Cardiac muscle cell (in vitro differentiated cells and primary cell): ENCODE data around the gene OR4D1. TPM values are rescaled to one million over a fixed set of nuclear protein-coding genes. Genes with fewer than 3 reads are reported as not detected.
A peak's percentile ranks its signal among the peaks of the same experiment; 100 is the strongest.
"Not testable (repeated sequence)": the region's sequence is repeated elsewhere in the genome, so short reads cannot be mapped to it uniquely, and the experiment has no call there.

Source experiments
- DNase-seq, 2 donors: peaks; one replicate each; pipeline versions ENCODE4 v3.0.0 to v3.0.0-alpha.2; 2010 to 2017; ENCODE audit warnings: low read depth in 1 of 2, low spot score in 1 of 2
- H3K27ac ChIP-seq: fragments of 200-600 bp; sonication (generic); 2 replicates; pipeline ENCODE4 v1.5.1; 2016
- H3K27me3 ChIP-seq: fragments of 200-600 bp; sonication (generic); 2 replicates; pipeline ENCODE4 v1.6.0; 2016; ENCODE audit warnings: control low read depth
- H3K36me3 ChIP-seq: fragments of 200-600 bp; sonication (generic); 2 replicates; pipeline ENCODE4 v1.5.1; 2016; ENCODE audit warnings: control low read depth
- H3K4me1 ChIP-seq: fragments of 200-600 bp; sonication (generic); 2 replicates; pipeline ENCODE4 v1.8.1; 2017; ENCODE audit warnings: low read depth, mild to moderate bottlenecking, mixed run types
- H3K4me3 ChIP-seq: fragments of 200-600 bp; sonication (generic); 2 replicates; pipeline ENCODE4 v1.5.1; 2016; ENCODE audit warnings: mild to moderate bottlenecking
- H3K9me3 ChIP-seq: fragments of 200-600 bp; sonication (generic); 2 replicates; pipeline ENCODE4 v1.5.1; 2017; ENCODE audit warnings: low read depth, mild to moderate bottlenecking, control low read depth
- polyA plus RNA-seq: library from polyadenylated mRNA; unstranded; fragments of >200 nt; fragmentation: Nextera tagmentation; extraction: Ambion mirVana; gene quantifications from 2 replicates; pipeline ENCODE4 v1.2.1, GENCODE V29; 2016
- total RNA-seq: library from RNA; depleted of rRNA; stranded (reverse); fragments of >200 nt; gene quantifications from 2 replicates; pipeline ENCODE4 v1.2.3, GENCODE V29; 2016
- TF ChIP-seq, protein P1 (sequence below): IDR thresholded peaks from 2 replicates; pipeline ENCODE4 v1.5.1; 2012; ENCODE audit warnings: low read depth, mild to moderate bottlenecking, low read length

The OR4D1 gene
- total RNA-seq (0.04 TPM in 1 of 2 replicates, not detected in the other), polyA plus RNA-seq (not detected in 2 replicates)

DNA sequence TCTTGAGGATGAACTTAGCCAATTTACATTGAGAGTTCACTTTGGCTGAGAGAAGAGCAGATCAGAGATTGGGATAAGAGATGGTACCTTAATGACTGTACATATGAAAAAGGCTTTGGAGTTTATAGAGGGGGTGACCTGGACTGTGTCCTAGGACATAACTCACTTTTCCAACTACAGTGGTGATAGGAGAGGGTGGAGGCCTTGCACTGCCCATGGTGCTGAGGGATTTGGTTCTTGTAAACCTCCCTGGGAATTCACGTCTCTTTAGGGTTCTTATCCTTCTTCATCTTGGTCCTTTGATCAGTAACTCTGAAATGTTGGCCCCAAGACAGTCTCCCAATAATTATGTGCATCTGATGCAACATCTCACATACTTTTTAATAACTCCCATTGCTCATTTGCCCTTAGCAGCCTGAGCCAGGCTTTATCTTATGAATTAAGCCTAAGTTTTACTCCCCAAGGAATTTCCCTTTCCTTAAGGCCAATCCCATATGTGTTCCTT lies at the start of gene OR4D1:
TSS of gene OR4D1 (plus strand) at position 455 of the 505 bp plus-strand sequence. CDS start 6,770 bp downstream, outside the sequence.
- H3K27ac ChIP-seq = no peak within 1 kb of the TSS
- H3K27me3 ChIP-seq = peaks cover 48% of the 10 kb centered on the region
- H3K4me1 ChIP-seq = no peaks in the 10 kb centered on the region
- TF ChIP-seq, protein P1, sequence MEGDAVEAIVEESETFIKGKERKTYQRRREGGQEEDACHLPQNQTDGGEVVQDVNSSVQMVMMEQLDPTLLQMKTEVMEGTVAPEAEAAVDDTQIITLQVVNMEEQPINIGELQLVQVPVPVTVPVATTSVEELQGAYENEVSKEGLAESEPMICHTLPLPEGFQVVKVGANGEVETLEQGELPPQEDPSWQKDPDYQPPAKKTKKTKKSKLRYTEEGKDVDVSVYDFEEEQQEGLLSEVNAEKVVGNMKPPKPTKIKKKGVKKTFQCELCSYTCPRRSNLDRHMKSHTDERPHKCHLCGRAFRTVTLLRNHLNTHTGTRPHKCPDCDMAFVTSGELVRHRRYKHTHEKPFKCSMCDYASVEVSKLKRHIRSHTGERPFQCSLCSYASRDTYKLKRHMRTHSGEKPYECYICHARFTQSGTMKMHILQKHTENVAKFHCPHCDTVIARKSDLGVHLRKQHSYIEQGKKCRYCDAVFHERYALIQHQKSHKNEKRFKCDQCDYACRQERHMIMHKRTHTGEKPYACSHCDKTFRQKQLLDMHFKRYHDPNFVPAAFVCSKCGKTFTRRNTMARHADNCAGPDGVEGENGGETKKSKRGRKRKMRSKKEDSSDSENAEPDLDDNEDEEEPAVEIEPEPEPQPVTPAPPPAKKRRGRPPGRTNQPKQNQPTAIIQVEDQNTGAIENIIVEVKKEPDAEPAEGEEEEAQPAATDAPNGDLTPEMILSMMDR = no peak
- H3K4me3 ChIP-seq = no peak within 1 kb of the TSS
- H3K36me3 ChIP-seq = no peaks in the 10 kb centered on the region
- no peaks in the 10 kb centered on the region for H3K9me3 ChIP-seq
- no peak for DNase-seq

DNA sequence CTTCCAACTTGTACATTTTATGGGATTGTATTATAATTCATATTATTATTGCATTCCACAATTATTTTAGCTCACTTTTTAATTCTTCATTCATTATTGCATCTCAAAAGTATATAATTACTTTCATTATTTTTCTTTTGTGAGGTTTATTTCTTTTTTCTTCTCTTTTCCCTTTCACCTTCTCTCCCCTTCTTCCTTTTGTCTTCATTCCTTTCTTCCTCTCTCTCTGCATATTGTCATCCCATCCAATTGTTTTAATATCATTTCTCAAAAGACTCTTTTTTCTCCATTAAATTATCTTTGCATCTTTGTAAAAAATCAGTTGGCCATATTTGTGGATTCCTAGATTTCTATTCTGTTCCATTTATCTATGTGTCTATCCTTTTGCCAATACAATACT lies 47.7 kb upstream of the OR4D1 start:
- Histone ChIP-seq H3K9me3 (no peaks in the 10 kb centered on the region), H3K4me3 (no peak overlapping the region), H3K27me3 (no peaks in the 10 kb centered on the region), H3K4me1 (no peaks in the 10 kb centered on the region), H3K36me3 (no peaks in the 10 kb centered on the region), H3K27ac (no peak overlapping the region)
- DNase-seq = no peak
- TF ChIP-seq, protein P1 = no peak

DNA sequence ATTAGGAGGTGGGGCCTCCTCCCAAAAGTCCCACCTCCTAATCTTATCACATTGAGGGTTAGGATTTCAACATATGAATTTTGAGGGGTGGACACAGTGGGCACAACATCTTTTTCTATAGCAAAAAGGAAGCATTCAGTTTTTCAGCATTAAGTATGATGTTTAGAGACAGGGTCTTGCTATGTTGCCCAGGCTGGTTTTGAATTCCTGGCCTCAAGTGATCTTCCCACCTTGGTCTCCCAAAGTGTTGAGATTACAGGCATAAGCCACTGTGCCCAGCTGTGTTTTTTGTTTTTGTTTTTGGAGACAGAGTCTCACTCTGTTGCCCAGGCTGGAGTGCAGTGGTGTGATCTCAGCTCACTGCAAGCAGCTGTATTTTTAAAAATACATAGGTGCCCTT lies 46.3 kb upstream of the OR4D1 start:
- DNase-seq, H3K36me3 ChIP-seq, H3K27ac ChIP-seq, H3K4me1 ChIP-seq, H3K4me3 ChIP-seq, H3K27me3 ChIP-seq, H3K9me3 ChIP-seq: not testable (repeated sequence)

DNA sequence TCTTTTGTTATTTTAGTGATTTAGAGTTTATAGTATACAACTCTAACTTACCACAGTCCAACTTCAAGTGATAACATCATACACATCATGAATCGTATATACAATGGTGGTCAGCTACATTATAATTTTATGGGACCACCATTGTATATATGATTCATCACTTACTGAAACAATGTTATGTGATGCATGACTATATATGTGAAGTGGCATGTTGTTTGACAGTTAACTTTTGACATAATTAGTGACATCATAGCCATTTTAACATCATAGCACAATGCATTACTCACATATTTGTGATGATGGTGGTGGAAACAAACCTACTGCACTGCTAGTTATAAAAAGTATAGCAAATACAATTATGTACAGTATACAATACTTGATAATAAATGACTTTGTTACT lies 43.1 kb upstream of the OR4D1 start:
- no peak for DNase-seq
- H3K4me1 ChIP-seq = no peaks in the 10 kb centered on the region
- H3K27me3 ChIP-seq = no peaks in the 10 kb centered on the region
- H3K36me3 ChIP-seq = no peaks in the 10 kb centered on the region
- no peak overlapping the region for H3K4me3 ChIP-seq
- H3K9me3 ChIP-seq = no peaks in the 10 kb centered on the region
- H3K27ac ChIP-seq = no peak overlapping the region
- TF ChIP-seq, protein P1 = no peak

DNA sequence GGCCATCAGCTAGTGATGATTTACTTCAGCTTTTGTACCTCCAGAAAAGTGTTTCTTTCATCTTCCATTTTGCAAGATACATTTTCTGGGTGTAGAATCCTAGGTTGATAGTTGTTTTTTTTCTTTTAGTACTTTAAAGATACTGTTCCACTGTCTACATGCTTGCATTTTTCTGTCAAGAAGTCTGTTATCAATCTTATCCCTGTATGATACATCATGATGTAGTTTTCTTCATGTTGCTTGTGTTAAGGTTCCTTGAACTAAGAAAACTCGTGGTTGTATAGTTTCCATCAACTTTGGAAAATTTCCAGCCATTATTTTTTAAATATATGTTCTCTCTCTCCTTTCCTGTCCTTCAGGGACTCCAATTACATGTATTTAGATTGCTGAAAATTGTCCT lies 40.9 kb upstream of the OR4D1 start:
- Histone ChIP-seq H3K27ac (no peak overlapping the region), H3K4me3 (no peak overlapping the region), H3K36me3 (no peaks in the 10 kb centered on the region), H3K4me1 (no peaks in the 10 kb centered on the region), H3K27me3 (no peaks in the 10 kb centered on the region), H3K9me3 (no peaks in the 10 kb centered on the region)
- DNase-seq = no peak
- TF ChIP-seq, protein P1 = no peak

DNA sequence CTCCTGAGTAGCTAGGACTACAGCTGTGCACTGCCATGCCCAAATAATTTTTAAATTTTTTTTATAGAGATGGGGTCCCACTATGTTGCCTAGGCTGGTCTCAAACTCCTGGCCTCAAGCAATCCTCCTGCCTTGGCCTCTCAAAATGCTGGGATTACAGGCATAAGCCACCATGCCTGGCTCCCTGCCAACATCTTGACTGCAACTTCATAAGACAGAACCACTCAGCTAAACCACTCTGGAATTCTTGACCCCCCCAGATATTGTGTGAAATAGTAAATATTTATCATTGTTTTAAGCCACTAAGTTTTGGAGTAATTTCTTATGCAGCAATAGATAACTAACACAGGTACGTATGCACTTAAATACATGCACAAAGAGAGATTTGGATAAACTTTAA lies 39.0 kb upstream of the OR4D1 start:
- no peaks in the 10 kb centered on the region for H3K4me1 ChIP-seq
- no peak overlapping the region for H3K4me3 ChIP-seq
- H3K9me3 ChIP-seq = no peaks in the 10 kb centered on the region
- peaks cover 11% of the 10 kb centered on the region for H3K27me3 ChIP-seq
- H3K36me3 ChIP-seq = no peaks in the 10 kb centered on the region
- peak in 1 of 2 donors; percentile 6 for DNase-seq
- TF ChIP-seq, protein P1 = no peak
- no peak overlapping the region for H3K27ac ChIP-seq
